Middle frontal gyrus (tissue), 1 donor: Measurements from ENCODE around the gene ACSF3.
"Not testable (repeated sequence)": the region's sequence is repeated elsewhere in the genome, so short reads cannot be mapped to it uniquely, and the experiment has no call there.

Source experiments
- DNase-seq: peaks from one replicate; pipeline ENCODE4 v3.0.0-alpha.2; 2015; ENCODE audit warnings: low spot score; ENCODE audit errors: extremely low spot score

Gene ACSF3

GRCh38 chr16:89055894-89056555 lies 37.6 kb upstream of the ACSF3 start:
- no peak for DNase-seq

- no peak for DNase-seq
These were observed 37.1 kb upstream of the ACSF3 start for GRCh38 chr16:89056592-89056991.

- no peak for DNase-seq
These were observed 35.9 kb upstream of the ACSF3 start for GRCh38 chr16:89057738-89058137.

- DNase-seq: no peak
These were observed 34.8 kb upstream of the ACSF3 start for GRCh38 chr16:89058812-89059211.

GRCh38 chr16:89060207-89060794 lies 33.4 kb upstream of the ACSF3 start:
- no peak for DNase-seq

- no peak for DNase-seq
These were observed 32.6 kb upstream of the ACSF3 start for GRCh38 chr16:89061086-89061485.

- no peak for DNase-seq
These were observed 31.9 kb upstream of the ACSF3 start for GRCh38 chr16:89061590-89062380.

GRCh38 chr16:89062389-89063345 lies 31.0 kb upstream of the ACSF3 start:
- no peak for DNase-seq

GRCh38 chr16:89063768-89064320 lies 29.8 kb upstream of the ACSF3 start:
- DNase-seq: no peak

- no peak for DNase-seq
These were observed 28.8 kb upstream of the ACSF3 start for GRCh38 chr16:89064606-89065457.

- no peak for DNase-seq
These were observed 28.2 kb upstream of the ACSF3 start for GRCh38 chr16:89065458-89065822.

- no peak for DNase-seq
These were observed 26.9 kb upstream of the ACSF3 start for GRCh38 chr16:89066721-89067120.

- DNase-seq: no peak
These were observed 25.8 kb upstream of the ACSF3 start for GRCh38 chr16:89067677-89068443.

- not testable (repeated sequence) for DNase-seq
These were observed 24.6 kb upstream of the ACSF3 start for GRCh38 chr16:89068814-89069616.

- no peak for DNase-seq
These were observed 23.7 kb upstream of the ACSF3 start for GRCh38 chr16:89069920-89070319.

- DNase-seq: no peak
These were observed 23.1 kb upstream of the ACSF3 start for GRCh38 chr16:89070590-89070989.

GRCh38 chr16:89071686-89072547 lies 21.7 kb upstream of the ACSF3 start:
- DNase-seq: no peak
